Measurements from ENCODE around the gene DLGAP4.
"Not testable (repeated sequence)": the region's sequence is repeated elsewhere in the genome, so short reads cannot be mapped to it uniquely, and the experiment has no call there.

Gene DLGAP4

GRCh38 chr20:36519012-36519719, 213.0 kb downstream of the DLGAP4 start:
- no peak overlapping the region for H3K4me3 Mint-ChIP-seq
- ATAC-seq (replicated peaks; ENCODE audit: extremely low read depth, poor library complexity, severe bottlenecking) (no peak), DNase-seq (ENCODE audit: low spot score in 2 of 2) (no peak)
- no peaks in the 10 kb centered on the region for H3K9me3 Mint-ChIP-seq
- no peaks in the 10 kb centered on the region for H3K27me3 Mint-ChIP-seq
- peaks cover under 1% of the 10 kb centered on the region for H3K4me1 Mint-ChIP-seq
- peaks cover 9% of the 10 kb centered on the region for H3K36me3 Mint-ChIP-seq (ENCODE audit: insufficient read depth)
- no peak overlapping the region for H3K27ac Mint-ChIP-seq (ENCODE audit: low read depth)

- DNase-seq (ENCODE audit: low spot score in 2 of 2) (no peak), ATAC-seq (replicated peaks; ENCODE audit: extremely low read depth, poor library complexity, severe bottlenecking) (no peak)
- Mint-ChIP-seq H3K36me3 (ENCODE audit: insufficient read depth) (peaks cover 13% of the 10 kb centered on the region), H3K9me3 (no peaks in the 10 kb centered on the region), H3K27ac (ENCODE audit: low read depth) (no peak overlapping the region), H3K4me1 (no peaks in the 10 kb centered on the region), H3K4me3 (no peak overlapping the region), H3K27me3 (no peaks in the 10 kb centered on the region)
Observed at GRCh38 chr20:36519944-36520343, 213.8 kb downstream of the DLGAP4 start.

- Mint-ChIP-seq H3K4me3 (no peak overlapping the region), H3K4me1 (no peaks in the 10 kb centered on the region), H3K27me3 (no peaks in the 10 kb centered on the region), H3K9me3 (no peaks in the 10 kb centered on the region), H3K36me3 (ENCODE audit: insufficient read depth) (peaks cover 19% of the 10 kb centered on the region), H3K27ac (ENCODE audit: low read depth) (peak overlapping the region; percentile 30)
- no peak for DNase-seq (ENCODE audit: low spot score in 2 of 2)
- ATAC-seq (replicated peaks; ENCODE audit: extremely low read depth, poor library complexity, severe bottlenecking), result no peak
Observed at GRCh38 chr20:36521526-36521925, 215.4 kb downstream of the DLGAP4 start.

- not testable (repeated sequence) for H3K4me3 Mint-ChIP-seq; ATAC-seq (replicated peaks; ENCODE audit: extremely low read depth, poor library complexity, severe bottlenecking); DNase-seq (ENCODE audit: low spot score in 2 of 2); H3K27me3 Mint-ChIP-seq; H3K9me3 Mint-ChIP-seq; H3K4me1 Mint-ChIP-seq
- Mint-ChIP-seq H3K27ac (ENCODE audit: low read depth) (peak overlapping the region; percentile 30), H3K36me3 (ENCODE audit: insufficient read depth) (peaks cover 25% of the 10 kb centered on the region)
Observed at GRCh38 chr20:36522412-36522811, 216.3 kb downstream of the DLGAP4 start.

- H3K27ac Mint-ChIP-seq (ENCODE audit: low read depth), result no peak overlapping the region
- no peaks in the 10 kb centered on the region for H3K4me1 Mint-ChIP-seq
- no peak overlapping the region for H3K4me3 Mint-ChIP-seq
- no peak for ATAC-seq (replicated peaks; ENCODE audit: extremely low read depth, poor library complexity, severe bottlenecking)
- no peak for DNase-seq (ENCODE audit: low spot score in 2 of 2)
- H3K36me3 Mint-ChIP-seq (ENCODE audit: insufficient read depth), result peaks cover 30% of the 10 kb centered on the region
- H3K27me3 Mint-ChIP-seq, result no peaks in the 10 kb centered on the region
- H3K9me3 Mint-ChIP-seq, result no peaks in the 10 kb centered on the region
Observed at GRCh38 chr20:36523341-36523740, 217.2 kb downstream of the DLGAP4 start.

- Mint-ChIP-seq H3K4me3 (no peak overlapping the region), H3K27me3 (no peaks in the 10 kb centered on the region), H3K9me3 (no peaks in the 10 kb centered on the region), H3K36me3 (ENCODE audit: insufficient read depth) (peaks cover 29% of the 10 kb centered on the region), H3K27ac (ENCODE audit: low read depth) (no peak overlapping the region), H3K4me1 (no peaks in the 10 kb centered on the region)
- DNase-seq (ENCODE audit: low spot score in 2 of 2), result no peak
- no peak for ATAC-seq (replicated peaks; ENCODE audit: extremely low read depth, poor library complexity, severe bottlenecking)
Observed at GRCh38 chr20:36525620-36526365, 219.7 kb downstream of the DLGAP4 start.

GRCh38 chr20:36526521-36527011, 220.4 kb downstream of the DLGAP4 start:
- Mint-ChIP-seq H3K9me3 (no peaks in the 10 kb centered on the region), H3K36me3 (ENCODE audit: insufficient read depth) (peaks cover 28% of the 10 kb centered on the region), H3K27me3 (no peaks in the 10 kb centered on the region), H3K4me1 (no peaks in the 10 kb centered on the region), H3K27ac (ENCODE audit: low read depth) (no peak overlapping the region), H3K4me3 (no peak overlapping the region)
- no peak for DNase-seq (ENCODE audit: low spot score in 2 of 2)
- ATAC-seq (replicated peaks; ENCODE audit: extremely low read depth, poor library complexity, severe bottlenecking), result no peak

GRCh38 chr20:36527331-36528125, 221.4 kb downstream of the DLGAP4 start:
- Mint-ChIP-seq H3K9me3 (no peaks in the 10 kb centered on the region), H3K27ac (ENCODE audit: low read depth) (no peak overlapping the region), H3K4me1 (no peaks in the 10 kb centered on the region), H3K36me3 (ENCODE audit: insufficient read depth) (peaks cover 28% of the 10 kb centered on the region), H3K27me3 (no peaks in the 10 kb centered on the region), H3K4me3 (no peak overlapping the region)
- DNase-seq (ENCODE audit: low spot score in 2 of 2) (no peak), ATAC-seq (replicated peaks; ENCODE audit: extremely low read depth, poor library complexity, severe bottlenecking) (no peak)

- DNase-seq (ENCODE audit: low spot score in 2 of 2) (no peak), ATAC-seq (replicated peaks; ENCODE audit: extremely low read depth, poor library complexity, severe bottlenecking) (no peak)
- H3K36me3 Mint-ChIP-seq (ENCODE audit: insufficient read depth), result peaks cover 26% of the 10 kb centered on the region
- no peaks in the 10 kb centered on the region for H3K4me1 Mint-ChIP-seq
- no peak overlapping the region for H3K4me3 Mint-ChIP-seq
- no peak overlapping the region for H3K27ac Mint-ChIP-seq (ENCODE audit: low read depth)
- no peaks in the 10 kb centered on the region for H3K27me3 Mint-ChIP-seq
- H3K9me3 Mint-ChIP-seq, result no peaks in the 10 kb centered on the region
Observed at GRCh38 chr20:36528176-36528874, 222.2 kb downstream of the DLGAP4 start.

- H3K36me3 Mint-ChIP-seq (ENCODE audit: insufficient read depth), result peaks cover 26% of the 10 kb centered on the region
- DNase-seq (ENCODE audit: low spot score in 2 of 2), result no peak
- ATAC-seq (replicated peaks; ENCODE audit: extremely low read depth, poor library complexity, severe bottlenecking), result no peak
- H3K4me3 Mint-ChIP-seq, result no peak overlapping the region
- H3K27ac Mint-ChIP-seq (ENCODE audit: low read depth), result no peak overlapping the region
- no peaks in the 10 kb centered on the region for H3K4me1 Mint-ChIP-seq
- H3K27me3 Mint-ChIP-seq, result no peaks in the 10 kb centered on the region
- no peaks in the 10 kb centered on the region for H3K9me3 Mint-ChIP-seq
Observed at GRCh38 chr20:36528875-36529417, 222.8 kb downstream of the DLGAP4 start.

- no peak for ATAC-seq (replicated peaks; ENCODE audit: extremely low read depth, poor library complexity, severe bottlenecking)
- H3K4me1 Mint-ChIP-seq, result no peaks in the 10 kb centered on the region
- peaks cover 9% of the 10 kb centered on the region for H3K36me3 Mint-ChIP-seq (ENCODE audit: insufficient read depth)
- no peaks in the 10 kb centered on the region for H3K27me3 Mint-ChIP-seq
- H3K27ac Mint-ChIP-seq (ENCODE audit: low read depth), result no peak overlapping the region
- DNase-seq (ENCODE audit: low spot score in 2 of 2), result no peak
- no peaks in the 10 kb centered on the region for H3K9me3 Mint-ChIP-seq
- no peak overlapping the region for H3K4me3 Mint-ChIP-seq
Observed at GRCh38 chr20:36532388-36532787, 226.2 kb downstream of the DLGAP4 start.

GRCh38 chr20:36532822-36533221, 226.7 kb downstream of the DLGAP4 start:
- DNase-seq (ENCODE audit: low spot score in 2 of 2) (no peak), ATAC-seq (replicated peaks; ENCODE audit: extremely low read depth, poor library complexity, severe bottlenecking) (no peak)
- no peak overlapping the region for H3K4me3 Mint-ChIP-seq
- peaks cover 6% of the 10 kb centered on the region for H3K36me3 Mint-ChIP-seq (ENCODE audit: insufficient read depth)
- H3K9me3 Mint-ChIP-seq, result no peaks in the 10 kb centered on the region
- H3K27ac Mint-ChIP-seq (ENCODE audit: low read depth), result no peak overlapping the region
- H3K4me1 Mint-ChIP-seq, result no peaks in the 10 kb centered on the region
- no peaks in the 10 kb centered on the region for H3K27me3 Mint-ChIP-seq
